GM19452 (cell line): ENCODE data around the gene KLRC3.
"Not testable (repeated sequence)": the region's sequence is repeated elsewhere in the genome, so short reads cannot be mapped to it uniquely, and the experiment has no call there.

Source experiments
- ATAC-seq: cut with Tn5 transposase; IDR thresholded peaks from one replicate; pipeline ENCODE4 v1.9.1; 2021; ENCODE audit not compliant: unreplicated experiment

Gene KLRC3

DNA sequence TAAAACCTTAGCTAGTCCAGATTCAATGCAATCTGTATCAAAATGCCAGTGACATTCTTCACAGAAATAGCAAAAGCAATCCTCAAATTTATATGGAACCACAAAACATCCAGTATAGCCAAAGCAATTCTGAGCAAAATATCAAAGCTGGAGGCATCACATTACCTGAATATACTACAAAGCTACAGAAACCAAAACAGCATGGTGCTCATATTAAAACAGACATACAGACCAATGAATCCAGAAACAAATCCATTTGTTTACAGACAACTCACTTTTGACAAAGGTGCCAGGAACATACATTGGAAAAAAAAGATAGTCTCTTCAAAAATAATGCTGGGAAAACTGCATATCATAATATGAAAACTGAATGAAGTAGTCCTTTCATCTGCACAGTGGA lies 15.6 kb downstream of the KLRC3 start:
- ATAC-seq, result no peak

- no peak for ATAC-seq
These were observed 19.6 kb downstream of the KLRC3 start for GRCh38 chr12:10400829-10401228.

- ATAC-seq, result no peak
These were observed 22.2 kb downstream of the KLRC3 start for GRCh38 chr12:10398168-10398567.

DNA sequence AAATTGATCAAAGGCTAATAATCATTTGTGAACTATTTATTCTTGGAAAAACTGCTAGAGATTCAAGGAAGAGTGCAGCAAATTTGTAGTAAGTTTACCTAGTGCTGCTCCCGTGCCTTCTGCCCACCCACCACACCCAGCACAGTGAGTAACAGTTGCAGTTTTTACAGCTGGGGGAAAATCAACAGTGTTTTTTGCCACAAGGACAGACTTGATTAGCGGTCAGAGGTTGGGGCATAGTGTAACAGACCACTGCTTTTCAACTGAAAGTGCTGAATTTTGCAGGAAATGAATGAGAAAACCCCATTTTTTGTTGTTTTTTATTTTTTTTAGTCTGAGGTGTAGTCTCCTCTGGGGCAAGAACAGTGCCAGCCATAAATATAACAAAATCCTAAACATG lies 23.1 kb downstream of the KLRC3 start:
- ATAC-seq, result no peak

DNA sequence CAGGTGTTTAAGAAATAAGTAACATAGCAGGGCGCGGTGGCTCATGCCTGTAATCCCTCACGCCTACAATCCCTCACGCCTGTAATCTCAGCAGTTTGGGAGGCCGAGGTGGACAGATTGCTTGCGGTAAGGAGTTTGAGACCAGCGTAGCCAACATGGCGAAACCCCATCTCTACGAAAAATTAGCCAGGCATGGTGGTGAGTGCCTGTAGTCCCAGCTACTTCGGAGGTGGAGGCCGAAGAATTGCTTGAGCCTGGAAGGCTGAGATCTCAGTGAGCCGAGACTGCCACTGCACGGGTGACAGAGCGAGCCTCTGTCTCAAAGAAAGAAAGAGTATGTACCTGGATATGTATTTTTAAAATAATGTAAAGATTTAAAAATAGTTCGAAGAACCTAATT lies 24.2 kb downstream of the KLRC3 start:
- not testable (repeated sequence) for ATAC-seq

GRCh38 chr12:10395390-10395998 lies 24.9 kb downstream of the KLRC3 start:
- peak; percentile 76 for ATAC-seq

DNA sequence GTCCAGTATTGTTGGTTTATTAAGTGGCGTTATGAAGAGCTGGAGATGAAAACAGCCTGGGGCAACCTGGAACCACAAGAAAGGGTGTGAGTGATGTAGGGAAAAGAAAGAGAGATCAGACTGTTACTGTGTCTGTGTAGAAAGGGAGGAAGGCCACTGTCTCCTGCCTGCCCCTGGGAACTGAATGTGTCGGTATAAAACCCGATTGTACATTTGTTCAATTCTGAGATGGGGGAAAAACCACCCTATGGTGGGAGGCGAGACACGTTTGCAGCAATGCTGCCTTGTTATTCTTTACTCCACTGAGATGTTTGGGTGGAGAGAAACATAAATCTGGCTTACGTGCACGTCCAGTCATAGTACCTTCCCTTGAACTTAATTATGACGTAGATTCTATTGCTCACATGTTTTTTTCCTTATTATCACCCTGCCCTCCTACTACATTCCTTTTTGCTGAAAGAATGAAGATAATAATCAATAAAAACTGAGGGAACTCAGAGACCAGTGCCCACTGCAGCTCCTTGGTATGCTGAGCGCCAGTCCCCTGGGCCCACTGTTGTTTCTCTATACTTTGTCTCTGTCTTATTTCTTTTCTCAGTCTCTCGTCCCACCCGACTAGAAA lies 25.8 kb downstream of the KLRC3 start:
- ATAC-seq, result not testable (repeated sequence)

DNA sequence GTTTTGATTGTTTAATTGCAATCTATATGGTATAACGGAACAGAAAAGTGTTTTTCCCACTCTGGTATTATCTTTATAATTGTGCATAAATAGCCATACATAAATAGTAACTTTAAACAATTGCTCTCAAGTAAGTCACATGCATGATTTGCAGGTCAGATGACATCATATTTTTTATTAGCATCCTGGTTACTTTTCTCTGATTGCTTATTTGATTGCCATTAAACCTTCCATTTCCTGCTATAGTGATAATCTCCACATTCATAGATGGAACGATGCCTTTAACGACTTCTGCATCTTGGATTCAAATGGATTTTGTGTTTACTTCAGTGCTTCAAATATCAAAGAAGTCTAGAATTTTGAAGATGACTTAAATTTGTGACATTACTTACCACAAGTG lies 27.1 kb downstream of the KLRC3 start:
- no peak for ATAC-seq

DNA sequence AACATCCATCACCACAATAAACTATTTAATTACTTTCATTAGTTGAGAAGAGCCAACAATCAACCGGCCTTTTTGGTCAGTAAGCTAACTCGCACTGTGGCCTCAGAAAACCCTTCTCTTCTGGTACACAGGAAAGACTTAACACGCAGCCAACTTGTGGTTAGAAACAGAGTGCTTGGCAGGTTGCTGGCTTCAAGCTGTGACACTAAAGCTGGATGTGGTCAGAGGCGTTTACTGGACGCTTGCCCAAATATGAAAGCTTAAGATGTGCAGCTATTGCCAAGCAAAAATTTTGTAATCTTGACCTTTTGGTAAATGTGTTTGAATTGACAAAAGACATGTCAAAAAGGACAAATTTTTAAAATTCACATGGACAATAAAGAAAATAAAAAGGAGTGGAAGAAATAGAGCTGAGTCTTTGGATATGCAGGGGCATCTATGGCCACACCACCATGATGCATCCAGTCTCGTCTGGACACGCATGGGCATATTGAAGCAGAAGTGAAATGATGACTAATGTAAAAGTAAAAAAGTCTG lies 27.9 kb downstream of the KLRC3 start:
- ATAC-seq, result peak; percentile 74

DNA sequence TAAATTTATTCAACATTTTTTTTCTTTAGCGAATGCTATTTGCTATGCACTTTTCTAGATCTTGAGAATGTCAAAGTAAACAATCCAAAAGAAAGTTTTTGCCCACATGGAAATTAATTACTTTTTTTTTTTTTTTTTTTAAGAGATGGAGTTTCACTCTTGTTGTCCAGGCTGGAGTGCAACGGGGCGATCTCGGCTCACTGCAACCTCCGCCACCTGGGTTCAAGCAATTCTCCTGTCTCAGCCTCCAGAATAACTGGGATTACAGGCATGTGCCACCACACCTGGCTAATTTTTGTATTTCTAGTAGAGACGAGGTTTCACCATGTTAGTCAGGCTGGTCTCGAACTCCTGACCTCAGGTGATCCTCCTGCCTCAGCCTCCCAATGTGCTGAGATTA lies 29.4 kb downstream of the KLRC3 start:
- ATAC-seq, result not testable (repeated sequence)

DNA sequence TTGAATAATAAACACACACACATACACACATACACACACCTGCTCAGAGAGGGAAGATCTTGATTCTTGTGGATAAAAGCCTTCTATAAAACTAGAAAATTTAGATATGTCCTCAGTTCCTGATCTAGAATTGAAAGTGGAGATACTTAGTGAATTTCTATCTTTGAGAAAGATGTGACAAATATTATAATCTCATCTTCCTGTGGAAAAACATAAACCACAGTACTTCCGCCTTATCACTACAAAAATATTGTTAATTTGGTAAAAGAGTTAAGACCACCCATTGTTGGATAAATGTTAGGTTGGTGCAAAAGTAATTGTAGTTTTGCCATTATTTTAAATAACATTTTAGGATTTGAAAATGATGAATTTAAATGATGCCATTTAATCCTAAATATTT lies 30.5 kb downstream of the KLRC3 start, which contains the start of gene KLRK1:
TSS of gene KLRK1 (minus strand) at position 138 of the 400 bp plus-strand sequence. CDS start 1,231 bp downstream, outside the sequence.
- ATAC-seq, result no peak

- no peak for ATAC-seq
These were observed 31.6 kb downstream of the KLRC3 start for GRCh38 chr12:10388624-10389413.

DNA sequence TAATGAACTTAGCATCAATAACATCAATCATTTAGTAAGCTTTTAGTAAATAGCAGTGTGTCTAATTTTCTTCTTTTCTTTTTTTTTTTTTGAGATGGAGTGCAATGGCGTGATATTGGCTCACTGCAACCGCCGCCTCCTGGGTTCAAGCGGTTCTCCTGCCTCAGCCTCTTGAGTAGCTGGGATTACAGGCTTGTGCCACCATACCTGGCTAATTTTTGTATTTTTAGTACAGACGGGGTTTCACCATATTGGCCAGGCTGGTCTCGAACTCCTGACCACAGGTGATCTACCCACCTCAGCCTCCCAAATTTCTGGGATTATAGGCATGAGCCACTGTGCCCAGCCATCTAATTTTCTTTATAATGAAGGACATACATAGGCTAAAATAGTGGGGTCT lies 32.9 kb downstream of the KLRC3 start:
- ATAC-seq, result not testable (repeated sequence)

DNA sequence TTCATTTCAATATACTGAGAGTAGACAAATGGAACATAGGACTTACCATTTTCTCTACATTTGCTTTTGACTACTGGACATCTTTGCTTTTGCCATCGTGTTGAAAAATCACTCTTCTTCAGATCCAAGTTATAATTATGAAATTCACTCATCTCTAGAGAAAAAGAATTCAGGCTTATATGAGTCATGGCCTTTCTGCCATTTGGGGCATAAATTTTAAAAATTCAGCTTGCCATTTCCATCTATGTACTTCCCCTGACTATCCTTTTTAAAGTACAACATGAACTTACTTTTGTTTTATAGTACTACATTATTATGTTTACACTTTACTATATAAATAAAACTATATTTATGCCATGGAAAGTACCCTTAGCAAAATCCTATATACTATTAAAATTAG lies 33.5 kb downstream of the KLRC3 start:
- ATAC-seq, result no peak

GRCh38 chr12:10385166-10385613 lies 35.2 kb downstream of the KLRC3 start:
- ATAC-seq, result no peak

DNA sequence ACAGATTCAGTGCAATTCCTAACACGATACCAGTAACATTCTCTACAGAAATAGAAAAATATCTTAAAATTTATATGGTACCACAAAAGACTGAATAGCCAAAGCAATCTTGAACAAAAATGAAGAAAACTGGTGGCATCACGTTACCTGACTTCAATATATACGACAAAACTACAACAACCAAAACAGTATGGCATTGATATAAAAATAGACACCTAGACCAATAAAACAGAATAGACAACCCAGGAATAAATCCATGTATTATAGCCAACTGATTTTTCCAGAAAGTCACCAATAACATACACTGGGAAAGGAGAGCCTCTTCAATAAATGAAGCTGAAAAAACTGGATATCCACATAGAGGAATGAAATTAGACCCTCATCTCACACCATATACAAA lies 36.2 kb downstream of the KLRC3 start:
- ATAC-seq, result no peak

DNA sequence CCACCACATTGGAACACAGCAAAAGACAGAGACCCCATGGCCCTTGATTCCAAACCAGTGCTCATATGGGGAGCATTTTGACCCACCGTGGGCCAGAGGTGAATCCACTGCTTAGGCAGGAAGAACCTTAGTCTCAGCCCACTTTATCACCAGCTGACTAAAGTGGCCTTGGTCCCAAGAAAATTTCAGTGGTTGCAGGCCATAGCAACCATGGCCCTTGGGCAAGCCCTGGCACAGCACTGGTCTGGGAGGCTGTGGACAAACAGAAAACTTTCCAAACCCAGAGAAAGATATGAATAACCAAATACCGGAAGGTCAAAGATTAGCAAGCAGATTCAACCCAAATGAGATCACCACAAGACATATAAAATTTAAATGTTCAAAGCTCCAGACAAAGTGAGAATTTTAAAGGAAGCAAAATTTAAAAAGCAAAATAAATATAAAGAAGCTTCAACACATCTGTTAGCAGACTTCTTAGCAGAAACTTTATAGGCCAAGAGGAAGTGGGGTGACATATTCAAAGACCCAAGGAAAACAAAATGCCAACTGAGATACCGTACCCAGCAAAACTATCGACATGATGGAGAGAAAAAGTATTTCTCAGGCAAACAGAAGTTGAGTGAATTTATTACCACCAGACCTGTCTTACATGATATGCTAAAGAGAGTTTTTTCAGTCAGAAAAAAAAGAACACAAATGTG lies 38.3 kb downstream of the KLRC3 start:
- ATAC-seq, result no peak

- ATAC-seq, result not testable (repeated sequence)
These were observed 41.7 kb downstream of the KLRC3 start for GRCh38 chr12:10378737-10379136.

GRCh38 chr12:10374624-10375018 lies 45.8 kb downstream of the KLRC3 start:
- no peak for ATAC-seq

DNA sequence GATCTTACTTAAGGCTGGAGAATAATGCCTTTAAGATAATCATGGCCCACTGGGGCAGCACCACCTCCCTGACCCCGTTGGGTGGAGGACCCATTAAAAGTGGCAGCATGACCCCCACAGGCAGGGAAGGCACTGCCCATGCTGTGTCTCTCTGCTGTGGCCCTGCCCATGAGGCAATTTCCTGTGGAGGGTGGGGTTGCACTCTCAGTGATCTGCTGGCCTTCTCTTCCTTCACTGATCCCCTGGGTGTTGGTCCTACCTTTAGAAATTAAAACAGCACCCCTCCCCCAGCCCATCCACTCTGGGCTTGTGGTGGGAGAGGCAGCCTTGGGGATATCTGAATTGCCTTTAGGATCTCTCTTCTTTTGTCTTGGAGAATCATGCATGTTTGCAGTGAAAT lies 47.8 kb downstream of the KLRC3 start:
- ATAC-seq, result no peak

GRCh38 chr12:10371893-10372535 lies 48.4 kb downstream of the KLRC3 start:
- ATAC-seq, result not testable (repeated sequence)
